Measurements from ENCODE around the gene SARS2.

Gene SARS2

GRCh38 chr19:38919837-38920601 lies 10.5 kb downstream of the SARS2 start:
- H3K36me3 ChIP-seq (ENCODE audit: low read depth) = peaks cover 21% of the 10 kb centered on the region
- ATAC-seq (ENCODE audit: low read depth) (no peak), DNase-seq (ENCODE audit: low spot score) (no peak)
- H3K9me3 ChIP-seq (ENCODE audit: severe bottlenecking) = no peaks in the 10 kb centered on the region
- H3K27me3 ChIP-seq (ENCODE audit: insufficient read depth, poor library complexity, severe bottlenecking) = no peaks in the 10 kb centered on the region
- no peak overlapping the region for H3K27ac ChIP-seq (ENCODE audit: poor library complexity, severe bottlenecking)
- TF ChIP-seq CTCF (IDR thresholded peaks at IDR 0.05; ENCODE audit: poor library complexity, severe bottlenecking) = no peak
- H3K4me3 ChIP-seq (ENCODE audit: severe bottlenecking) = no peak overlapping the region
- no peaks in the 10 kb centered on the region for H3K4me1 ChIP-seq (ENCODE audit: insufficient read depth, poor library complexity, severe bottlenecking)

GRCh38 chr19:38918526-38918925 lies 12.0 kb downstream of the SARS2 start:
- H3K4me1 ChIP-seq (ENCODE audit: insufficient read depth, poor library complexity, severe bottlenecking) = no peaks in the 10 kb centered on the region
- no peak overlapping the region for H3K27ac ChIP-seq (ENCODE audit: poor library complexity, severe bottlenecking)
- no peak for TF ChIP-seq CTCF (IDR thresholded peaks at IDR 0.05; ENCODE audit: poor library complexity, severe bottlenecking)
- ATAC-seq (ENCODE audit: low read depth) = no peak
- no peak for DNase-seq (ENCODE audit: low spot score)
- no peaks in the 10 kb centered on the region for H3K9me3 ChIP-seq (ENCODE audit: severe bottlenecking)
- no peak overlapping the region for H3K4me3 ChIP-seq (ENCODE audit: severe bottlenecking)
- no peaks in the 10 kb centered on the region for H3K27me3 ChIP-seq (ENCODE audit: insufficient read depth, poor library complexity, severe bottlenecking)
- H3K36me3 ChIP-seq (ENCODE audit: low read depth) = peaks cover 10% of the 10 kb centered on the region

- TF ChIP-seq CTCF (IDR thresholded peaks at IDR 0.05; ENCODE audit: poor library complexity, severe bottlenecking) = peak; percentile 12
- DNase-seq (ENCODE audit: low spot score) (no peak), ATAC-seq (ENCODE audit: low read depth) (peak; percentile 61)
- Histone ChIP-seq H3K9me3 (ENCODE audit: severe bottlenecking) (no peaks in the 10 kb centered on the region), H3K36me3 (ENCODE audit: low read depth) (peaks cover 10% of the 10 kb centered on the region), H3K27ac (ENCODE audit: poor library complexity, severe bottlenecking) (no peak overlapping the region), H3K4me3 (ENCODE audit: severe bottlenecking) (no peak overlapping the region), H3K4me1 (ENCODE audit: insufficient read depth, poor library complexity, severe bottlenecking) (no peaks in the 10 kb centered on the region), H3K27me3 (ENCODE audit: insufficient read depth, poor library complexity, severe bottlenecking) (no peaks in the 10 kb centered on the region)
Measured at GRCh38 chr19:38917921-38918491, 12.6 kb downstream of the SARS2 start.

GRCh38 chr19:38917516-38917915 lies 13.0 kb downstream of the SARS2 start:
- DNase-seq (ENCODE audit: low spot score) (no peak), ATAC-seq (ENCODE audit: low read depth) (no peak)
- H3K36me3 ChIP-seq (ENCODE audit: low read depth) = peaks cover 10% of the 10 kb centered on the region
- no peaks in the 10 kb centered on the region for H3K4me1 ChIP-seq (ENCODE audit: insufficient read depth, poor library complexity, severe bottlenecking)
- no peak for TF ChIP-seq CTCF (IDR thresholded peaks at IDR 0.05; ENCODE audit: poor library complexity, severe bottlenecking)
- no peaks in the 10 kb centered on the region for H3K27me3 ChIP-seq (ENCODE audit: insufficient read depth, poor library complexity, severe bottlenecking)
- H3K9me3 ChIP-seq (ENCODE audit: severe bottlenecking) = no peaks in the 10 kb centered on the region
- no peak overlapping the region for H3K4me3 ChIP-seq (ENCODE audit: severe bottlenecking)
- no peak overlapping the region for H3K27ac ChIP-seq (ENCODE audit: poor library complexity, severe bottlenecking)

All from RWPE2 (cell line).